ENCODE data around the gene HMGCS2.

Gene HMGCS2

GRCh38 chr1:119774746-119775490, 6.2 kb upstream of the HMGCS2 start:
- Histone ChIP-seq H3K36me3 (ENCODE audit: insufficient read depth, low read length) (no peaks in the 10 kb centered on the region), H3K27me3 (ENCODE audit: insufficient read depth, low read length, poor library complexity) (peaks cover 13% of the 10 kb centered on the region), H4K20me1 (ENCODE audit: insufficient read depth, low read length) (no peaks in the 10 kb centered on the region), H3K9me3 (ENCODE audit: insufficient read depth, low read length, severe bottlenecking) (no peaks in the 10 kb centered on the region), H3K79me2 (ENCODE audit: insufficient read depth, low read length) (no peaks in the 10 kb centered on the region), H3K4me1 (ENCODE audit: insufficient read depth, low read length) (no peaks in the 10 kb centered on the region), H3K4me3 (ENCODE audit: low read depth in 1 of 2, low read length in 2 of 2) (no peak overlapping the region), H3K27ac (ENCODE audit: low read length) (no peak overlapping the region), H3K4me2 (ENCODE audit: insufficient read depth, low read length) (no peak overlapping the region), H2AFZ (ENCODE audit: low read depth, low read length) (no peak overlapping the region), H3K9ac (ENCODE audit: low read depth, low read length) (no peak overlapping the region)
- ATAC-seq (ENCODE audit: insufficient read depth, low read depth) (no peak), DNase-seq (no peak)
- TF ChIP-seq CTCF (IDR thresholded peaks at IDR 0.05; ENCODE audit: borderline replicate concordance, extremely low read depth, low read length, poor library complexity, severe bottlenecking) (no peak), EZH2 (IDR thresholded peaks at IDR 0.05; ENCODE audit: borderline replicate concordance, low read depth, low read length, severe bottlenecking) (no peak)

GRCh38 chr1:119773711-119774241, 5.1 kb upstream of the HMGCS2 start:
- no peak overlapping the region for H3K4me2 ChIP-seq (ENCODE audit: insufficient read depth, low read length)
- no peaks in the 10 kb centered on the region for H3K4me1 ChIP-seq (ENCODE audit: insufficient read depth, low read length)
- H3K27ac ChIP-seq (ENCODE audit: low read length) = no peak overlapping the region
- H3K79me2 ChIP-seq (ENCODE audit: insufficient read depth, low read length) = no peaks in the 10 kb centered on the region
- H3K27me3 ChIP-seq (ENCODE audit: insufficient read depth, low read length, poor library complexity) = peaks cover 13% of the 10 kb centered on the region
- ATAC-seq (ENCODE audit: insufficient read depth, low read depth) (no peak), DNase-seq (no peak)
- H3K9me3 ChIP-seq (ENCODE audit: insufficient read depth, low read length, severe bottlenecking) = no peaks in the 10 kb centered on the region
- no peak overlapping the region for H2AFZ ChIP-seq (ENCODE audit: low read depth, low read length)
- TF ChIP-seq EZH2 (IDR thresholded peaks at IDR 0.05; ENCODE audit: borderline replicate concordance, low read depth, low read length, severe bottlenecking) (no peak), CTCF (IDR thresholded peaks at IDR 0.05; ENCODE audit: borderline replicate concordance, extremely low read depth, low read length, poor library complexity, severe bottlenecking) (no peak)
- no peaks in the 10 kb centered on the region for H3K36me3 ChIP-seq (ENCODE audit: insufficient read depth, low read length)
- no peak overlapping the region for H3K9ac ChIP-seq (ENCODE audit: low read depth, low read length)
- H3K4me3 ChIP-seq (ENCODE audit: low read depth in 1 of 2, low read length in 2 of 2) = no peak overlapping the region
- H4K20me1 ChIP-seq (ENCODE audit: insufficient read depth, low read length) = no peaks in the 10 kb centered on the region

- no peak for ATAC-seq (ENCODE audit: insufficient read depth, low read depth)
- H2AFZ ChIP-seq (ENCODE audit: low read depth, low read length) = no peak overlapping the region
- no peak overlapping the region for H3K27ac ChIP-seq (ENCODE audit: low read length)
- no peak overlapping the region for H3K4me3 ChIP-seq (ENCODE audit: low read depth in 1 of 2, low read length in 2 of 2)
- no peaks in the 10 kb centered on the region for H3K4me1 ChIP-seq (ENCODE audit: insufficient read depth, low read length)
- H3K9ac ChIP-seq (ENCODE audit: low read depth, low read length) = no peak overlapping the region
- peaks cover 24% of the 10 kb centered on the region for H3K27me3 ChIP-seq (ENCODE audit: insufficient read depth, low read length, poor library complexity)
- no peaks in the 10 kb centered on the region for H3K9me3 ChIP-seq (ENCODE audit: insufficient read depth, low read length, severe bottlenecking)
- H3K79me2 ChIP-seq (ENCODE audit: insufficient read depth, low read length) = no peaks in the 10 kb centered on the region
- no peaks in the 10 kb centered on the region for H3K36me3 ChIP-seq (ENCODE audit: insufficient read depth, low read length)
- no peak for TF ChIP-seq CTCF (IDR thresholded peaks at IDR 0.05; ENCODE audit: borderline replicate concordance, extremely low read depth, low read length, poor library complexity, severe bottlenecking)
- TF ChIP-seq EZH2 (IDR thresholded peaks at IDR 0.05; ENCODE audit: borderline replicate concordance, low read depth, low read length, severe bottlenecking) = no peak
- DNase-seq = no peak
- no peak overlapping the region for H3K4me2 ChIP-seq (ENCODE audit: insufficient read depth, low read length)
- H4K20me1 ChIP-seq (ENCODE audit: insufficient read depth, low read length) = no peaks in the 10 kb centered on the region
Measured at GRCh38 chr1:119772298-119772697, 3.6 kb upstream of the HMGCS2 start.
